Dermis blood vessel endothelial cell (primary cell): ENCODE results near the gene CAMK4. TPM values are rescaled to one million over a fixed set of nuclear protein-coding genes. Genes with fewer than 3 reads are reported as not detected.

Experiments used
- DNase-seq: peaks from one replicate; pipeline ENCODE4 v3.0.0; 2010
- total RNA-seq: library from RNA; depleted of rRNA; stranded (reverse); fragments of >200 nt; gene quantifications from 2 replicates; pipeline ENCODE4 v1.2.3, GENCODE V29; 2014

The CAMK4 gene
- total RNA-seq, 1 donor from 2014 or later = under 0.01 TPM

DNA sequence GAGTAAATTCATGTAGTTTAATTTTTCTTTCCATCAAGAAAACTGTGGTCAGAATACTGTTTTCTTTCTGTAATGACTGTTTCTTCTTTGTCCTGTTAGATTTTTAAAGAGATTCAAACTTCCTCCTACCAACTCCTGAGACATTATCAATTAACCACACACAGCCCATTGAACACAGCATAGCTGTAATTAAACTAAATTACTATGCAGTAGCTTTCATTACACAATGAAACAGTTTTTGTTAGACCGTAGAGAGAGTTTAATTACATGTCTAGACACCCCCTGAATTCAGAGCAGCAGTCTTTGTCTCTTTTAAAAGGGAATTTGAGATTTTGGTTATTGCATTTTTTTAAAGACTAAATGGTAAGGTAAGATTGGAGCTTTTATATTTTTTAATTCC is 210.6 kb downstream of the CAMK4 start:
- no peak for DNase-seq

- no peak for DNase-seq
Observed at GRCh38 chr5:111439473-111440075, 215.4 kb downstream of the CAMK4 start.

DNA sequence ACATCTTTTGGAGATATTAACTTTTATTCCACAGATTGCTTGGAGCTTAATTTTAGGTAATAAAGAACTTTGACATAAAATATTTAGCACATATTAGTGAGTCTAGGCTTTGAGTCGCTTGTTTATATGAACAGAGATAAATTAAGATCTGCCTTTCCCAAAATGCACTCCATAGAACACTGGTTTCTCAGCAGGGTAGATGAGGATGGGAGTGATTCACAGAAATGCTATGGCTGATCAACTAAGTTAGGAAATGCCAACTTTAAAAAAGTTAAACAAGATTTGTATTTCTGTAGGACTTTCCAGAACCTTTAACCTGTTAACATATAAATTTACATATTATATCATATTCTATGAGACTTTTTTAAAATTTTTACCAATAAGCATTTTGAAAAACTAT is 222.9 kb downstream of the CAMK4 start:
- DNase-seq = no peak

- DNase-seq = no peak
Observed at GRCh38 chr5:111447822-111448221, 223.6 kb downstream of the CAMK4 start.

GRCh38 chr5:111453295-111453694 is 229.1 kb downstream of the CAMK4 start:
- DNase-seq = no peak

GRCh38 chr5:111453747-111454146 is 229.6 kb downstream of the CAMK4 start:
- no peak for DNase-seq

DNA sequence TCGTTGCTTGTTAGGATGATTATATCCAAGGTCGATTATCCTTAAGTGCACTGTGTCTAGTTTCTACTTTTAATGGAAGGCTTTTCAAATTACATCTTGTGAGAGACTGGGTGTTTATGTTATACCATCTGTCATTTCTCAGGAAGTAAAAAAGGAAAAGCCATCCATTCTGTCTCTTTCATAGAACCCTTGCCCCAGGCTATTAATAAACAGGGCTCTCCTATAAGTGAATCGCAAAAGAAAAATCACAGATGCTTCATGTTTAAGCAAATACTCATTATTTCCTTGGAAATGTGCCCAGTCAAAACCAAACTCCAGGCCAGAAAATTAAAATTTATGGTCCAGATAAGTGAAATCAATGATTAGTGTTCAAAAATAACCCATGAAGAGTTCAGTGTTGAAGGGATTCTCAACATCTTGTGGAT is 230.0 kb downstream of the CAMK4 start:
- no peak for DNase-seq

DNA sequence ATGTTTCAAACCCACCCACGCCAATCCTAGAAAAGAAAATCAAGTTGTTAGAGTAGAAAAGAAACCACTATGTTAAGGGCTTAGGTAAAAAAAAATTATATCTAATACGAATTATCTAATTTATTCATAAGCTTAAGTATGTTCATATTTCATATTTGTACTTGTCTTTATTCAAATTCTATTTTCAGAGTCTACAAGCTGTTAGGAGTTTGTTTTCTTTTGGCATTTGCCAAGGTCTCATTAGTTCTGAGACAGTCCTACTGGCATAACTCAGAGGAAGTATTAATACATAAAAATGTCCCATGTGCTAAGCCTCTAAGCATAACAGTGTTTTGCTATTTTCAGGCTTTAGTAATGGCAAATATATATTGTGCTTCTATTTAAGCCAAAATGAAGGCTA is 230.6 kb downstream of the CAMK4 start:
- DNase-seq = no peak

GRCh38 chr5:111461255-111461671 is 237.1 kb downstream of the CAMK4 start:
- peak; percentile 33 for DNase-seq

DNA sequence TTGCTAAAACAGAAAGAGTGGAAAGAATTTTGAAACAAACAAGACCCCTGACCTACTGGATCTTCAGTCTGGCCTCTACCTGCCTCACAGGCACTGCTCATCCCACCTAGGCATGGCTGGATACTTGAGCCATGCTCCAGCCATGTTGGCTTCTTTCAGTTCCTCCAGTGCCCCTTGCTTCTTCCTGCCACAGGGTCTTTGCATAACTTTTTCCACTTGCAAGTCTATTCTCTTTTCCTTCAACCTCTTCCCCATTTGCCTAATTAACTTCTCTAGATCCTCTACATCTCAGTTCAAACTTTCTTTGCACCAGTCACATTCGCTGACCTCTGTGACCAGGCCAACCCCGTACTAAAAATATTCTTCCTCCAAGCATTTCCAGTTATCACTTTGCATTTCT is 237.8 kb downstream of the CAMK4 start:
- DNase-seq = no peak

DNA sequence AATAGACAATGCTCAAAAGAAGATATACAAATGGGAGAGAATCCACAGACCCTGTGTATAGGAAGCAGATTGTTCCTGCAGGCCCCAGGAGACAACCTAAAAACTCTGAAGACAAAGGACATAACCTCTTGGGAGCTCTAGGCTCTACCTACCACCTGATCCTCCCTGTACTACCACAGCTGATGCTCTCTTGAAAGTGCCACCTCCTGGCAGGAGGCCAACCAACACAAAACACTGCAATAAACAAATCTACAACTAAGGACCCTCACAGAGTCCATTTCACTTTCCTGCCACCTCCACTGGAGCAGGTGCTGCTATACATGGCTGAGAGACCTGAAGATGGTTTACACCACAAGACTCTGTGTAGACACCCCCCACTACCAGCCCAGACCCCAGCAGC is 239.1 kb downstream of the CAMK4 start:
- no peak for DNase-seq

DNA sequence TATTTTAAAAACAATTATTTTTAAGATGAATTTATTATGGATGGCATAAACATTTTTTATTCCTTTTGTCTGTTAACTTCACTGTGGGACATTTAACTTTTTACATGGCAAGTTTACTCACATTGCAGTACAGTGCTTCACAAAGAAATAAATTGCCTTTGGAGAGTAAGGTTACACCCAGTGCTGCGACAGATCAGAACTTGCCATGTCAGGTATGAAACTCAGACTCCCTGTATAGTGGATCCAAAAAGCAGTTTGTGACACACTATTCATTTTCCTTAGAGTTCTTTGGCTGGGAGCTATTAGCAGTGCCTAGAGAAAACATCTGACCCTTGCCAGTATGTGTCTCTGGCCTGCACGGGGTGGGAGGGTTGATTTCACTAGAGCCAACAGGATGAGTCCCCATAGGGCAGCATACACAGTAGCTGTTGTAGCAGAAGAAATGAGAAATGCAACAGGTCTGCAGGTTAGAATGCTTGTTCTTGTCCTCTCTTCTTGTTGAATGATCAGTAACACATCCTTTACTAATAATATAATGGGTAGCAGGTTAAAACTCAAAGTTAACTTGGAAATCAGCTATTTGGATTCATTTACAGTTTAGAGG is 245.2 kb downstream of the CAMK4 start:
- DNase-seq = no peak

GRCh38 chr5:111469903-111470302 is 245.7 kb downstream of the CAMK4 start:
- no peak for DNase-seq

DNA sequence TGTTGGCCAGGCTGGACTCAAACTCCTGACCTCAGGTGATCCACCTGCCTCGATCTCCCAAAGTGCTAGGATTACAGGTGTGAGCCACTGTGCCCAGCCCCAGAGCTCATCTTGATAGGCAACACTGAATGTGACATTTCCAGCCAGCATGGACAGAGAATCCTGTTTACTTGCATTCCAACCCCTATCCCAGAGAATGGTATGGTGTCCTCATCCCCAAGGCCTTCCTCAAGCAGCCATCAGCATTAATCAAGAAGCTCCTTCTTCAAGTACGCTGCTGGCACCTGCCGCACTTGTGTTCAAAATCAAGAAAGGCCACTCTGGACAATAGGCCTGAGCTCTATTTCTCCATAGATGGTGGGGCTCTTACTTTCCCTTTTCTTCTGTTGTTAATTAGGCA is 247.9 kb downstream of the CAMK4 start:
- no peak for DNase-seq

- no peak for DNase-seq
Observed at GRCh38 chr5:111472579-111472978, 248.4 kb downstream of the CAMK4 start.

DNA sequence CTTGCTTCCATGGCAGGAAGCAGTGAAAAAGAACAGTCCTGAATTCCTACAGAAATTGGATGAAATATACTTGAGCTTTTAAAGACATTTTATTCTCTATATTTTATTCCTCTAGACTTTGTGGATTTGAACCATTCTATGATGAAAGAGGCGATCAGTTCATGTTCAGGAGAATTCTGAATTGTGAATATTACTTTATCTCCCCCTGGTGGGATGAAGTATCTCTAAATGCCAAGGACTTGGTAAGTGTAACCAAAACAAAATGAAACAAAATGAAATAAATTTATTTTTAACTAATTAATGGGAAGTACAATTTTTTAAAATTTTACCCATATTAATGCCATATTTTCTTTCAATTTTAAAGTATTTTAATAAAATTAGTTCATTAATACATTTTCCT is 254.1 kb downstream of the CAMK4 start:
- no peak for DNase-seq

DNA sequence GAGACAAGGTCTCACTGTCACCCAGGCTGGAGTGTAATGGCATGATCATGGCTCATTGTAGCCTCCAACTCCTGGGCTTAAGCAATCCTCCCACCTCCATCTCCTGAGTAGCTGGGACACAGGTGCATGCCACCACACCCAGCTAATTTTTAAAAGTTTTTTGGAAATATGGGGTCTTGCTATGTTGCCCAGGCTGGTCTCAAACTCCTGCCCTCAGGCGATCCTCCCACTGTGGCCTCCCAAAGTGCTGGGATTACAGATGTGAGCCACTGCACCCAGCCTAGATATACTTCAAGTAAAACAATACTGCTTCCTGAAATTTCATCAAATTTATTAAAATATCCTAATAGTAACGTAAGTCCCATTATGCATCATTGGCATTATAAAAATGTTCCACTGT is 254.7 kb downstream of the CAMK4 start:
- DNase-seq = no peak

DNA sequence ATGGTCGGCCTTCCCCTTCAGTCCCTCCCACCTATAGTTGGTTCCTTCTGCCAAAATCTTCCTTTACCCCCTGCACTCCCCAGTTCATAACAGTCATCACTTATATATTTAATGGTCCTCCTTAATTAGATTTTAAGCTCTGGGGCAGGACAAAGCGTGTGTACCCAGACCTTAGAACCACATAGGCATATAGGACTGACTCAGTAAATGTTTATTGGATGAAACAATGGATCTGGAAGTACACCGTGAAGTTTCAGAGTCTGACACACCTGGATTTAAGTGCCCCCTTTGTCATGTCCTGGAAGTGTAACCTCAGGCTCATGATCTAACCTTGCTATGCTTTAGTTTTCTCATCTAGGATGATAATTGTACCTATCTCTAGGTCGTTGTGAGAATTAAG is 256.2 kb downstream of the CAMK4 start:
- no peak for DNase-seq

- no peak for DNase-seq
Observed at GRCh38 chr5:111486055-111486454, 261.9 kb downstream of the CAMK4 start.

DNA sequence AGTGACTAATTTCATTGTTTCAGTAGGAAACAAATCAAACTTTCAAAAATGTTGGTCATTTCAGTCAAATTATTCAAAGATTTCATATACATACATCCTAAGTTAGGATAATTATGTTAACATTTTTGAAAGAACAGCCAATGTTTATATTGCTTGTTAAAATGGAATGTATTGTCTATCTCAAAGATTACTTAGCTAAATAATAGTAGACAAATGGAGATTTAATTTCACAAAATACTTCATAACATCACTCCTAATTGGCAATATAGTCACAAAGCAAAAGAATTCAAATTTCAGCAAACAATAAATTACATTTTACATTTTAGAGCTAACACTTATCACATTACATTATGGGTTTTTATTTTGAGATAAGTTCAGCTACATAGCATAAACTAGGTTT is 262.7 kb downstream of the CAMK4 start:
- DNase-seq = no peak

DNA sequence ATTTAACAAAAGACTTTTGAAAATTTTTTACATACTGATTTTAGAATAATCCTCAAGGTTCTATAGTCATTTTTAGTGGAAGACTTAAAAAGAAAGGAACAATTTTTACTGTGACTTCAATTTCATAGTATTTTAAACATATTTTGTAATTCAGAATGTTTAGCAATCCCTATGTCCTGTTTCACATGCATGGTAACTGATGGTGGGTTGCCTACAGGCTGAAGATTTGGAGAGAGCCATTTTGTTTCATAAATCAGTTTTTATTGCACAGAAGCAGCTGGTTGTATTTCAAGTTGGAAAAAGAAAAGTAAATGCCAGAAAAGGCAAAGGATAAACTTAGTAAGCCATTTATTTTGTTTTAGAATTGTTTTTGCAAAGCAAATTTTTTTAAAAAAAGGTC is 264.2 kb downstream of the CAMK4 start:
- no peak for DNase-seq

- no peak for DNase-seq
Observed at GRCh38 chr5:111493031-111493430, 268.8 kb downstream of the CAMK4 start.

- no peak for DNase-seq
Observed at GRCh38 chr5:111494355-111494999, 270.3 kb downstream of the CAMK4 start.

GRCh38 chr5:111495159-111495558 is 271.0 kb downstream of the CAMK4 start:
- DNase-seq = no peak
